ENCODE data around the gene CASP2.
"Not testable (repeated sequence)": the region's sequence is repeated elsewhere in the genome, so short reads cannot be mapped to it uniquely, and the experiment has no call there.

Gene CASP2

GRCh38 chr7:143287935-143288826 is at the start of gene CASP2:
Gene CASP2 (plus strand): TSS chr7:143288351. CDS start chr7:143288456, 105 bp downstream.
- peak; percentile 71 for DNase-seq

- no peak for DNase-seq
Observed at GRCh38 chr7:143239813-143240212, 48.3 kb upstream of the CASP2 start.

- no peak for DNase-seq
Observed at GRCh38 chr7:143240291-143241168, 47.6 kb upstream of the CASP2 start.

GRCh38 chr7:143242306-143242705 is 45.8 kb upstream of the CASP2 start:
- DNase-seq: no peak

GRCh38 chr7:143243111-143243510 is 45.0 kb upstream of the CASP2 start:
- no peak for DNase-seq

GRCh38 chr7:143243614-143244013 is 44.5 kb upstream of the CASP2 start:
- DNase-seq: no peak

- no peak for DNase-seq
Observed at GRCh38 chr7:143244321-143244720, 43.8 kb upstream of the CASP2 start.

GRCh38 chr7:143245123-143245522 is 43.0 kb upstream of the CASP2 start:
- DNase-seq: no peak

- no peak for DNase-seq
Observed at GRCh38 chr7:143247372-143247771, 40.8 kb upstream of the CASP2 start.

- DNase-seq: no peak
Observed at GRCh38 chr7:143248761-143249354, 39.3 kb upstream of the CASP2 start.

GRCh38 chr7:143250199-143250598 is 38.0 kb upstream of the CASP2 start:
- no peak for DNase-seq

- DNase-seq: no peak
Observed at GRCh38 chr7:143250822-143251221, 37.3 kb upstream of the CASP2 start.

- no peak for DNase-seq
Observed at GRCh38 chr7:143252006-143252405, 36.1 kb upstream of the CASP2 start.

- no peak for DNase-seq
Observed at GRCh38 chr7:143255564-143255963, 32.6 kb upstream of the CASP2 start.

GRCh38 chr7:143256325-143256724 is 31.8 kb upstream of the CASP2 start:
- DNase-seq: no peak

GRCh38 chr7:143256932-143257331 is 31.2 kb upstream of the CASP2 start:
- no peak for DNase-seq

- no peak for DNase-seq
Observed at GRCh38 chr7:143257501-143257900, 30.6 kb upstream of the CASP2 start.

GRCh38 chr7:143258831-143259230 is 29.3 kb upstream of the CASP2 start:
- no peak for DNase-seq

GRCh38 chr7:143259765-143260164 is 28.4 kb upstream of the CASP2 start:
- no peak for DNase-seq

GRCh38 chr7:143261901-143262300 is 26.2 kb upstream of the CASP2 start:
- no peak for DNase-seq

- peak; percentile 36 for DNase-seq
Observed at GRCh38 chr7:143263266-143264195, 24.6 kb upstream of the CASP2 start, which contains the start of gene GSTK1. Gene GSTK1 (plus strand): TSS chr7:143263441. CDS start chr7:143263514, 73 bp downstream.

GRCh38 chr7:143264196-143264568 is 24.0 kb upstream of the CASP2 start:
- not testable (repeated sequence) for DNase-seq

Measured in NCI-H510A (cell line).